Measurements from ENCODE around the gene FIG4. TPM values are rescaled to one million over a fixed set of nuclear protein-coding genes. Genes with fewer than 3 reads are reported as not detected.

The FIG4 gene
- total RNA-seq, 1 experiment from 2014 or later, result 23.1 TPM

GRCh38 chr6:109840796-109841195 lies 149.7 kb downstream of the FIG4 start:
- Histone ChIP-seq H3K4me1 (ENCODE audit: insufficient read depth, low read length) (no peaks in the 10 kb centered on the region), H4K91ac (ENCODE audit: insufficient read length, low read depth, low read length) (no peak overlapping the region), H3K9ac (ENCODE audit: extremely low read depth, insufficient read length, low read length) (no peak overlapping the region), H3K56ac (ENCODE audit: insufficient read length, low read depth, low read length) (no peak overlapping the region), H3K9me3 (ENCODE audit: control insufficient read depth, low read depth, low read length) (no peaks in the 10 kb centered on the region), H3K4me2 (ENCODE audit: insufficient read depth, insufficient read length, low read length) (no peak overlapping the region), H2BK120ac (ENCODE audit: low read depth, low read length, poor library complexity, severe bottlenecking) (no peak overlapping the region), H4K20me1 (ENCODE audit: control insufficient read depth, insufficient read depth, insufficient read length) (no peaks in the 10 kb centered on the region), H3K23ac (ENCODE audit: insufficient read length, low read depth, low read length) (no peak overlapping the region), H4K5ac (ENCODE audit: insufficient read length, low read depth, low read length) (no peak overlapping the region), H2BK15ac (ENCODE audit: low read depth, low read length) (no peak overlapping the region), H3T11ph (ENCODE audit: low read length) (no peak overlapping the region), H2AFZ (ENCODE audit: low read length) (no peak overlapping the region), H3K14ac (ENCODE audit: insufficient read depth, low read length) (no peak overlapping the region), H3K79me1 (ENCODE audit: insufficient read depth, low read depth, low read length, poor library complexity, severe bottlenecking) (no peaks in the 10 kb centered on the region), H2BK5ac (ENCODE audit: insufficient read length, low read length) (no peak overlapping the region), H3K27ac (ENCODE audit: insufficient read length, low read depth, low read length) (no peak overlapping the region), H4K8ac (replicated peaks; ENCODE audit: insufficient read length, low read depth, low read length) (no peak overlapping the region), H3K23me2 (ENCODE audit: insufficient read length, low read depth, low read length, poor library complexity, severe bottlenecking) (no peaks in the 10 kb centered on the region), H2AK5ac (ENCODE audit: insufficient read length, low read length) (no peak overlapping the region), H3K27me3 (ENCODE audit: insufficient read depth, low read length) (no peaks in the 10 kb centered on the region), H3K79me2 (ENCODE audit: insufficient read depth, low read length) (no peaks in the 10 kb centered on the region), H2BK12ac (ENCODE audit: insufficient read length, low read depth, low read length) (no peak overlapping the region), H2BK20ac (ENCODE audit: low read depth, low read length, poor library complexity, severe bottlenecking) (no peak overlapping the region), H3K4ac (ENCODE audit: low read depth, low read length) (no peak overlapping the region), H3K18ac (ENCODE audit: insufficient read length, low read depth, low read length) (no peak overlapping the region)
- TF ChIP-seq CTCF (conservative IDR thresholded peaks at IDR 0.05), result no peak
- no peak for DNase-seq
- Mint-ChIP-seq H3K9me3 (peaks cover 0 to 3% of the 10 kb centered on the region in 2 experiments; a peak in 2 of 5 replicates), H3K27me3 (ENCODE audit: low read depth) (no peaks in the 10 kb centered on the region), H3K4me1 (no peaks in the 10 kb centered on the region), H3K27ac (no peak overlapping the region), H3K36me3 (ENCODE audit: insufficient read depth in 1 of 3, low read depth in 3 of 3) (no peaks in the 10 kb centered on the region), H3K4me3 (no peak overlapping the region)
- WGBS (ENCODE audit: extremely low coverage, insufficient read length, low lambda C conversion rate), result no CpG with 5 or more reads among the region's 5 CpGs
